GM18870 (cell line): Measurements from ENCODE around the gene ISCU.
"Not testable (repeated sequence)": the region's sequence is repeated elsewhere in the genome, so short reads cannot be mapped to it uniquely, and the experiment has no call there.

ENCODE experiments used
- ATAC-seq: cut with Tn5 transposase; IDR thresholded peaks from one replicate; pipeline ENCODE4 v1.9.1; 2021; ENCODE audit warnings: moderate library complexity; ENCODE audit not compliant: unreplicated experiment

The ISCU gene

DNA sequence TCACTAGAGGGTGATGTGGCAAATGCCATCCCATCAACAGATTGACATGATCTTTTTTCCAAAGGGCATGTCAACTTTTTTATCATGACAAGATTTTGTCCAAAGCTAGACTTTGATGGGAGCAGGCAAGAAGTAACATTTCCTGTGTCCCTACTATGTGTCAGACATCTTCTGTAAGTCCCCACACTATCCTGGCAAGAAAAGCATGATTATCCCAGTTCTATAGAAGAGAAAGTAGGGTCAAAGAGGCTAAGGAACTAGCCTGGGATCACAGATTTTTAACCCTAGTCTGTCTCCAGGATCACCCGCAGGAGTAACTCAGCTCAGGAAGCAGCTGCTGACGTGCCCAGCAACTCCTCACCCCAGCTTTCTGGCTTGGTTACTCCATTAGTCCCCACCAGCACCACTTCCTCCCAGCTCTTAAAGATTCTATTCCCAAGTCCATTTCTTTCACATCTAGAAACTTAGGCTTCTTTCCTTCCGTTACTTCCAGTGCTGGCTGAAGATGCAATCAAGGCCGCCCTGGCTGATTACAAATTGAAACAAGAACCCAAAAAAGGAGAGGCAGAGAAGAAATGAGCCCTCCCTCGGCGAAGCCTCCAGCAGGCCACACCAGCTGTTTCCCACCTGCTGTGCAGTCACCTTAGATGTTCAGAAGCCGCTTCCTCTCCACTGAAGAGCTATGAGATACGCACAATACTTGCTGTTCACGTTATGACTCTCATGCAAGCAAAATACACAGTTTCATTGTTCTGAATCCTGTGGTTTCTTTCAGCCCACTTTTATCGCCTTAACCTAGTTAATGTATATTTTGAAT, 6.2 kb downstream of the ISCU start:
- peak; percentile 70 for ATAC-seq

DNA sequence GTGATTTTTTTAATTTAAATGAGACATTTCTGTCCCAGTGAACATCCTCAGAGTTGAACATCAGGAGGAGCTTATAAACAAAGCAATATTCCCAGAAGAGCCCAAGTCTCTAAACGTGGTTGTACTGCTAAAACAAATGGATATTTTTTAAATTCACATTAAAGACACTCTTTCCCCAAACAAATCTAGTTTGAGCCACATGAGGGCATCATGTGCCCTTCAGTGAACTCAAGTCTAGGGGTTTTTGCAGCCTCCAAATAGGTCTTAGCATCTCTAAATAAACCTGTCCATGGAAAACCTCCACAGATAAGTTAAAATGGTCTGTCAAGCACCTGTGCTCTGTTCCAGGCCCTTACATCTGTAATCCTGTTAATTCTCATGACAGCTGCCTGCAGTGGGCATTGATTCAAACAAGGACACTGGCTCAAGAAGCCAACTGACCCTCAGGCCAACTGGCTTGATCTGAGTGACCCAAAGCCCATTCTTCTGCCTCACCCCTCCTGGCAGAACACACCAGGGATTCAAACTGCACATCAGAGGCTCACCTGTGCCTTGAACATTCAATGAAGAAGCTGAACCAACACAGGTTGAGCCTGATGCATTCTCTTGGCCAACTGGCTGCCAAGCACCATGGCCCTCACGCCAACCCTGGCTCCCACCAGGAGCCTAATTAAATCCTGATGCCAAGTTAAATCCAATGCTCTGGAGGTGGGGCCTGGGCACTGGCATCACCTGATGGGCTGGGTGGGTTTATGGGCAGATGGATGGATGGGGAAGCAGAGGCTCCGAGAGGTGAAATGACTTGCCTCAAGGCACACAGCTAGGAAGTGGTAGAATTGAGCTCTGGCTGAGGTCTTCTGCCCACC, 8.6 kb downstream of the ISCU start:
- no peak for ATAC-seq

DNA sequence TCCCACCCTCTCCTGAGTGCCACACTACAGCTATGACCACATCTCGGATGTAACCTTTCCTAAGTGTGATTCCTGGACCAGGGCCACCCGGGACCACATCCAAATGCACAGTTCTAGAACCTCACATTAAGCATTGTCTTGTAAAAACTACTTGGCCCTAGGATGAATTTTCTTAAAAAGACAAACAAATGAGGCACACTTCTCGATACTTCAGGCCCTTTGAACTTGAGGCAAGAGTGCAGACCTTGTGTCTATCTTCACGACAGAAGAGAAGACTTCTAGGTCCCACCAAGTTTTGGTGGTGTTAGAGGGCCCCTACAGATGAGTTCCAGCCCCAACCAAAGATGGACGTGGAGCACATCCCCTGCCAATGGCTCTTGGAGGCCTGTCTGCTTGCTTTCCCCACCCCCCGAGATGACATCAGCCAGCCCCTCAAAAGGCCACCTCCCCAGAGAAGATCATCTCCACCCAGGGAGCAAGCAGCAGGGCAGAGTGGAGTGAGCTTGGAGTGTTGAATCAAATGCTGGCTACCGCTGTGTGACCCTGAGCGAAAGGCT, 9.3 kb downstream of the ISCU start:
- no peak for ATAC-seq

DNA sequence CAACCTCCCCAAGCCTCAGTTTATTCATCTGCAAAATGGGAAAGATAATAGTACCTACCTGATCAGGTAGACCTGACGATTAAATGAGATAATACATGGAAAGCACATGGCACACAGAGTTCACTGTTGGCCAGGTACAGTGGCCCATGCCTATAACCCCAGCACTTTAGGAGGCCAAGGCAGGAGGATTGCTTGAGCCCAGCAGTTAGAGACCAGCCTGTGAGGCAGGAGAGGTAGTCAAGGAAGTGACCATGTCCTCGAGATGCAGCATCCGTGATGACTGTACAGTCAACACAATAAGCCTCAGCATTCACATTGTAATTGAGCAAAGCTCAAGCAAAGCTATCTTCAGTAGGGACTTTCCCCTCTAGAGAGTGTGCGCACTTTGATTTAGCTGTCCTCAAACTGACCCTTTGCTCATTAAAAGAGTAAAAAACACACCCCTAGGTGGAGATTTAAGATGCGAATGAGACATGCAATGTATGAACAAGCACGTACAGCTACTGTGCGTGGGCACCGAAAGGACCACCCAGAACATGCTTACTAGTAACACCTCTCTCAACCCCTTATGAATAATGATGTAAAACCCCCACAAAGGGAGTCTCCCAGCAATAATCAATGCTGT, 9.9 kb downstream of the ISCU start:
- peak; percentile 18 for ATAC-seq

DNA sequence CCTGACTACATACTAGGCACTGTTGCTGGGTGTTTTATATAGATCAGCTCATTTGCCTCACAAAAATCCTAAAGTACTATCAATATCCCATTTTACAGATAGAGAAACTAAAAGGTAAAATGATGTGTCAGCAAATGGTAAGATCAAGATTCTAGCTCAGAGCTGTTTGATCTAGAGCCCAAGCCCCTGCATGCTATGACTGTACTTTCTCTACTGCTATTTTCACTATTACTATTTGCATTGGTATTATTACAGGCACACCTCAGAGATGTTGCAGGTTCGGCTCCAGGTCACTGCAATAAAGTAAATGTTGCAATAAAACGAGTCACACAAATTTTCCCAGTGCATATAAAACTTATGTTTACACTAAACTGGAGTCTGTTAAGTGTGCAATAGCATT, 10.9 kb downstream of the ISCU start:
- no peak for ATAC-seq

DNA sequence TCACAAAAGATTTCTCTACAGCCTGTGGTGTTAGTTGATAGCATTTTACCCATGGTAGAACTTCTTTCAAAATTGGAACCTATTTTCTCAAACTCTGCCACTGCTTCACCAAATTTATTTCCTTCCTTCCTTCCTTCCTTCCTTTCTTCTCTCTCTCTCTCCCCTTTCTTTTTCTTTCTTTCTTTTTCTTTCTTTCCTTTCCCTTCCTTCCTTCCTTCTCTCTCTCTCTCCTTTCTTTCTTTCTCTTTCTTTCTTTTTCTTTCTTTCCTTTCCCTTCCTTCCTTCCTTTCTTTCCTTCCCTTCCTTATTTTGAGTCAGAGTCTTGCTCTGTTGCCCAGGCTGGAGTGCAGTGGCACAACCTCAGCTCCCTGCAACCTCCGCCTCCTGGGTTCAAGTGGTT, 11.9 kb downstream of the ISCU start:
- ATAC-seq: not testable (repeated sequence)

DNA sequence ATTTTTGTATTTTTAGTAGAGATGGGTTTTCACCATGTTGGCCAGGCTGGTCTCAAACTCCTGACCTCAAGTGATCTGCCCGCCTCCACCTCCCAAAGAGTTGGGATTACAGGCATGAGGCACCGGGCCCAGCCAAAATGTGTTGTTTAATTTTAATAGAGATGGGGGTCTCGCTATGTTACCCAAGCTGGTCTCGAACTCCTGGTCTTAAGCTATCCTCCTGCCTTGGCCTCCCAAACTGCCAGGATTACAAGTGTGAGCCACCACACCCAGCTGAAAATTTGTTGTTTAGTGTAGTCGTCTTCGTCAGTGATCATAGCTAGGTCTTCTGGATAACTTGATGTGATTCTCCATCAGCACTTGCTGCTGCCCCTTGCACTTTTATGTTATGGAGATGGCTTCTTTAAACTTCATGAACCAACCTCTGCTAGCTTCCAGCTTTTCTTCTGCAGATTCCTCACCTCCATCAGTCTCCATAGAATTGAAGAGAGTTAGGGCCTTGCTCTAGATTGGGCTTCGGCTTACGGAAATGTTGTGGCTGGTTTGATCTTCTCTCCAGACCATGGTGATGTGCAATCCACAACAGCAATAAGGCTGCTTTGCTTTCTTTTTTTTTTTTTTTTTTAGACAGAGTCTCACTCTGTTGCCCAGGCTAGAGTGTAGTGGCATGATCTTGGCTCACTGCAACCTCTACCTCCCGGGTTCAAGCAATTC, 13.0 kb downstream of the ISCU start:
- no peak for ATAC-seq

DNA sequence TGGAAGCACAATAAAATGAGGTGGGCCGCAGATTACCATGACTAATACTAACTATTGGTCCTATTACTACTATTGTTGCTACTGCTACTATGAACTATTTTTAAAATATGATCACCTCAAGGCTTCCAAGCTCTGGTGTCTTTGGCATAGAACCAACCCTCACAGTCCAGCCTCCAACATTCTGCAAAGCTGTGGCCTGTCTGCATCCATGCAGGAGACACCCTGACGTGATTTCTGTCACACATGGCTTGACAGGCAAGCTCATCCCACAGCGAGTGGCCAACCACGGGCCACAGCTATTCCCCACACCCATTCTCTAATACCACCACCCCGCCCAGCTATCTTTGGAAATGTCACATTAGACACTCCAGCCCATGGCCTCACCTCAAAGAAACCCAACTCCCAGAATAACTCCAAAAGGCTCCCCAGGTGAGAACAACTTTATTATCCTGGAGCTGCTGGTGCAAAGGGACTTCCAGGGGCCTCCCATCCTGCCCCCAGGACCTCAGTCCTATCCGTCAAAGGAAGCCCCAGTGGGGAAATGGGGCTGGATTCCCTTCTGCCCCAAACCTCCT, 14.4 kb downstream of the ISCU start:
- no peak for ATAC-seq

DNA sequence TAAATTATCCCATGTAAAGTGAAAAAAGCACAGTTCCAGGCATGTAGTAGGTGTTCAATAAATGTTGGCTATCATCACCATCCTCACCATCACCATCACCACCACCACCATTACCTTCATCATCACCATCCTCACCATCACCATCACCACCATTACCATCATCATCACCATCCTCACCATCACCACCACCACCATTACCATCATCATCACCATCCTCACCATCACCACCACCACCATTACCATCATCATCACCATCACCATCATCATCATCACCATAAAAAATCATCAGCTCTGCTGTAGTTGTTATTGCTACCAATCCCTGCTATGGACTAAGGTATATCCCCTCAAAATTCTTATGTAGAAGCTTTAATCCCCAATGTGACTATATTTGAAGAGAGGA, 15.1 kb downstream of the ISCU start:
- no peak for ATAC-seq

DNA sequence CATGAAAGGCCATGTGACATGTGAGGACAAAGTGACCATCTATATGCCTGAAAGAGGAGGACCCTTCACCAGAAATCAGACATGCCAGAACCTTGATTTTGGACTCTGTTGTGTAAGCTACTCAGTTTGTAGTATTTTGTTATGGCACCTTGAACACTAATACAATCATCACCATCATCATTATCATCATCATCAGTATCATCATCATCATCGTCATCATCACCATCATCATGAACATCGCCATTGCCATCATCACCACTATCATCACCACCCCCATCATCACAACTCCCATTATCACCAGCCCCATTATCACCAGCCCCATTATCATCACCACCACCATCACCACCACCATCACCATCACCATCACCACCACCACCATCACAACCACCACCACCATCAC, 15.9 kb downstream of the ISCU start:
- no peak for ATAC-seq

DNA sequence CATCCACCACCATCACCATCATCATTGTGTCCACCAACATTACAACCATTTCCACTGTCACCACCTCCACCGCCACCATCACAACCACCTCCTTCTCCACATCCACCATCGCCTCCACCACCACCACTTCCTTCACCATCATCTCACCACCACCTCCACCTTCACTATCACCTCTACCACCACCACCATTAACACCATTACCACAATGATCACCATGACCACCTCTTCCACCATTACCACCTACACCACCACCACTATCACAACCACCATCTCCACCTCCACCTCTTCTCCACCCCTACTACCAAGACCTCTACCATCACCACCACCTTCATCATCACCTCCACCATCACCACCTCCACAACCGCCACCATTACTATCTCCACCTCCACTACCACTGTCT, 16.4 kb downstream of the ISCU start:
- no peak for ATAC-seq

DNA sequence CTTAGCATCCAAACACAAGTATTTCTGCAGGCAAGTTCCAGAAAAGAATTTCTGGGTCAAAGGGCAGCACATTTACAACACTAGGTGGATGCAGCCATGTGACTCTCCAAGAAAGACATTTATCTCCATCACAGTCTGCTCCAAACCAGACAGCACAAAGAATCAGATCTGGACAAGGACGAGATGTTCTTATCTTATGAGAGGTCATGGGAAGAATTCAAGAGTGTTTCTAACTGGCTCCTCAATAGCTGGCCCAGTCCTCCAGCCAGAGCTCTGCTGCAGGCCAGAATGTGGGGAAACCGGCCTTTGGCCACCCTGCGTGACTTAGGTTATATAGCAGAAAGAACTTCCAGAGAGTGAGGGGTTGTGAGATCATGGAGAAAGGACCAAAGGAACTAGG, 18.1 kb downstream of the ISCU start:
- no peak for ATAC-seq

DNA sequence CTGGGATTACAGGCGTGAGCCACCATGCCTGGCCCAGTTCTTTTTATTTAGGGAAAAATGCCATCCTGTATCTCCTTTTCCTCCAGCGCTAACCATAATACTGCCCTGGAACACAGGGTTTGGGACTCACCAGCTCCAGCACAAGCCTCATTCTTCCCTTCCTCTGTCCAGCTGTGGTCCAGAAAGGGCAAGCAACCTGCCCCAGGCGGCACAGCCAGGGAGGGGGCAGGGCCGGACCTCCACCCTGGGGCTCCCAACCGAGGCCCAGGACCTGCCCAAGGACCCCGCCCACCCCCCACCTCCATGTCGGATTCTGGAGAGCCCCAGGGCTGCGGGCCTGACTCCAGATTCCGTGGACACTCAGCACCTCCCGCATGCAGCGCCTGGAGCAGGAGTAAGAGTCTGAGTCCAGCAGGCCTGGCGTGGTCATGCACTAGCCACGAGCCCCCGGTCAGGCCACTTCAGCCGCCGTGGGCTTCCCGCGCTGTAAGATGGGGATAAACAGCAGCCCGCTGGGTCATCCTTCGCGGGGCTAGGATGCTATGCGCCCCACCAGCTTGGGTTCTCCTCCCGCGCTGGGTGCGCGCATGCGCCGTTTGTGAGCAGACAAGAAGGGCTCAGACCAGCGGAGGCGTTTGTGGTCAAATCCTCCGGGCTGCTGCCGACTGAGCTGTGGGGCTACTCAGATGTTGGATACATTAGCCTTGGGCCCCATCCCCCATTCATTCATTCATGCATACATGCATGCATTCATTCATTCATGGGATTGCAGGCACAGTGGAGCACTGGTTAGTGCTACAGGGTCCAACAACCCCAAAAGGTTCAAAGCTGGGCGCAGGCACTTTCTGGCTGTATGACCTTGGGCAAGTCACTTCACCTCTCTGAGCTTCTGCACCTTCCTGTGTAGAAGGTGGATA, 19.2 kb downstream of the ISCU start:
- ATAC-seq: no peak

DNA sequence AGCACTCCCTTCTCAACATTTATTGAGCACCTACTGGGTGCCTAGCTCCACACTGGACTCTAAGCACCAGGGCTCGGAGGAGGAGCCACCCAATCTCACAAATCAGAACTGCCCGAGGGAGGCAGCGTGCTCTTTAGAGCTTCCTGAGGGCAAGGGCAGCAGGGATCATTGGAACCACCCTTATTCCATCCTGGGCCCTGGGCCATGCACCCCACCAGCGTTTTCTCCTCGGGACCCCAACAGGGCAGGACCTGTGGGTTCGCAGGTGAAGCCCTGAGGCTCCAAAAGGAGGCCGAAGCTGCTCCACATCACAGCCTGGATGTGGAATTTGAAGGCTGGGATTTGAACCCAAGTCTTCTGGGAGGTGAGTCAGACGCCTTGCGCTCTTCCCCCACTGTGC, 20.1 kb downstream of the ISCU start:
- ATAC-seq: no peak

DNA sequence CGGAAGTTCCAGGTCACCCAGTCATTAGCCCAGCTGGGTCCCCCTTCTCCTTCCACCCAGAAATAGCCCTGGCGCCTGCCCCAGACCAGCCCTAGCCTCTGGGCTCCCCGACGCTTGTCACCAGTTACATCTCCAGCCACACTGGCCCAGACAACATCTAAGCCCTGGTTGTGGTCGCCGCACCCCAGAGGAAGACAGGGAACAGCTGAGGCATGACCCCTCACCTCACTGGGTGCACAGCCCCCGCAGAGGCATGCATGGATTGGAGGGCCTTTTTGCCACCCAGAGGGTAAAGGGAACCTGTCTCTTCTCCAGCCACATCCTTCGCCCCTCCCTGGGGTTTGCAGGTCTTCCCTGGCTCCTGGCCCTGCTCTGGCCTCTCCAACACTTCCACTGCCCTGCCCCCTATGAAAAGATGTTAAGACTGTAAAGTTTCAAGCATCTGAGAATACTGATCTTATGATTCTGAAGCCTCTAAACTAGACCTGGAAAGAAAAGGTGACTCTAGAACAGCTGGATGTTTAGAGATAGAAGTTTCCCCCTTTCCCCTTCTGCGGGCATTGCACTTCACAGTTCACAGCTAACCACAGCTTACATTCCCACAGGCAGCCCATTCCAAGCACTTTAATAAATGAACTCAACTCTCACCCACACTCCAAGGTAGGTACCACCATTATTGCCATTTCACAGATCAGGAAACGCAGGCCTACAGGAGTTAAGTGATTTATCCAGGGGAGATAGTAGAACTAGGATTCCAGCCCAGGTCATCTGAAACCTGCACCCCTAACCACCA, 20.8 kb downstream of the ISCU start:
- no peak for ATAC-seq

DNA sequence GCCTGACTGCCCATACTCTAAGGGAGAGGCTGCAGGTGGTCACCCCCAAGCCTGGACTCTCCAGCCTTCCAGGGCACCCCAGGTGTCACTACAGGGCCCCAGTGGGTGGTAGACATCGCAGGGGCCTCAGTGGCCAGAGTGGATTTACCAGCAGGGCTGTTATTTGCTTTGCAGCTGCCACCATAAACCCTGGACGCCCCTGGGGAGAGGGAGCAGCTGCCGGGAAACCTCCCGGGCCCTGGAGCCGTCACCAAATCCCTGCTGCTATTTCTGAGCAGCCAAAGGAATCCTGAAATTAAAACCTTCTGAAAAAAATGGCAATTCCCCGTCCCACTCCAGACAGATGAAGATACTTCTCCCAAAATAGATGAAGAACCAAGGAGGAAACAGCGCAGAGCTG, 21.6 kb downstream of the ISCU start:
- no peak for ATAC-seq

DNA sequence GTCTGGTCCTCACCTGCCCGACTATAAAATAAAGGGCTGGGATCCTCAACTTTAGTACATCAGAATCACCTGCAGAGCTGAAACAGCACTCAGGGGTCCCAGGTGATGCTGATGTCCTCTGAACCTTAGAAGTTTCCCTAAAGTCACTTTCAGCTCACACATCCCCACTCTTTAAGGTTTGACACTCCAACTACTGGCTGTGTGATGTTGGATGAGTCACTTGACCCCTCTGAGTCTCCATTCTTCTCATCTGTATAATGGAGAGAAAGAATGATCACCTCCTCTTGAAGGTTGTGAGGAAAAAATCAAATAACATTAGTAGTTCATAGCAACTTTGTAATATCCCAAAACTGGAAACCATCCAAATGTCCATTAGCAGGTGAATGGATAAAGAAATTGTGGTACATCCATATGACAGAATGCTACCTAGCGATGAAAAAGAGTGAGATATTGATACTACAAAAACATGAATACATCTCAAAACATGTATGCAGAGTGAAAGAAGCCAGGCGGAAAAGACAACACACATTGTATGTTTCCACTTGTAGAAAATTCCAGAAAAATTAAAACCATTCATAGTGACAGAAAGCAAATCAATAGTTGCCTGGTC, 22.2 kb downstream of the ISCU start:
- ATAC-seq: no peak

DNA sequence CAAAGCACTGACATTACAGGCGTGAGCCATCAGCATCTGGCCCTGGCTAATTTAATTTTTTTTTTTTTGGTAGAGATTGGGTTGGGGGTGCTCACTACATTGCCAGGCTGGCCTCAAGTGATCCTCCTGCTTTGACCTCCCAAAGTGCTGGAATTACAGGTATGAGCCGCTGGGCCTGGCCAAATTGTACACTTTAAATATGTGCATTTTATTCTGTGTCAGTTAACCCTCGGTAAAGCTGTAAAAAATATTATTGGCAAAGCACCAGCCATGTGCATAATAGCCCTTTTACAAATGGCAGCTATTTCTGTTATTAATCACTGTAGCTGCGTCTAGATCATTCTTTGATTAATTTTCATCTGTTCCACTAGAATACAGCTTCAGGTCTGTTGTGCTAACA, 23.5 kb downstream of the ISCU start:
- ATAC-seq: no peak
